NCI-H2107 treated with DMSO at 0.1 percent for 48 hours (cell line): ENCODE data around the gene ZBTB49.

Source experiments
- DNase-seq: peaks from one replicate; lab custom pipeline; 2025; ENCODE audit not compliant: unreplicated experiment; lab: John Stamatoyannopoulos, UW

Gene ZBTB49

GRCh38 chr4:4277531-4277930 is 12.5 kb upstream of the ZBTB49 start:
- DNase-seq, result no peak

- DNase-seq, result no peak
Measured at GRCh38 chr4:4281787-4282186, 8.3 kb upstream of the ZBTB49 start.

DNA sequence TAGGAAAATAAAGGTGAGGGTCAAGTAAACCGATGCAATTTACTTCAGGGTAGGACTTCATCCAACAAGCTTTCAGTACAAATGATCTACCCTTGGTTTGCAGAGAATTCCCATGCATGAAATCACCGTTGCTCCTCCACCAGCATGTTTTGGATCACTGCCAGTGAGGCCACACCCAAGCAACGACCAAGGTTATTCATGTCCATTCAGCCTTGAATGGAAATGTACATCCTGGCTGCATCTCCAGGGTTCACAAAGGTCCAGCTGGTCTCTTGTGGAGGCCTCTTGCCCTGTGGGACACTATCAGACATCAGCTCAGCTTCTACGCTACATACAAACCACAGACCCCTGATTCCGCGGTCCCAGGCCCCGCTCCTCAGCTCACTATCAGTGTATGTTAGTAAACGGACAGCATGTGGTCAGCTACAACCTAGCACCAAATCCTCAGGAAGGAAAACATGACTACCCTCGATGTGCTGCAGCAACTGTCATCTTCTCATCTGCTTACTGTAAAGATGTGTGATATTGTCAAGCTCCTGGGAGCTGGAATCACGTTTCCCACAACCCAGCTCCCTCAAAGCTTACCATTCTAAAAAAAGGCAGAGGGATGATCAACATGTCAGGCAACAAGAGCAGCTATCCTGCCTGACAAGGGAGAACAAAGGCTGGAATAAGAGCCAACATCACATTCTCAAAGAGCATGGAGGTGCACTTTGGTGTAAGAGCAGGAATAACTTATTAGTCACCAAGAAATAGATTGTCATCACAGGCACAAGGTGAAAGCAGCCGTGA is 5.0 kb upstream of the ZBTB49 start:
- DNase-seq, result no peak

DNA sequence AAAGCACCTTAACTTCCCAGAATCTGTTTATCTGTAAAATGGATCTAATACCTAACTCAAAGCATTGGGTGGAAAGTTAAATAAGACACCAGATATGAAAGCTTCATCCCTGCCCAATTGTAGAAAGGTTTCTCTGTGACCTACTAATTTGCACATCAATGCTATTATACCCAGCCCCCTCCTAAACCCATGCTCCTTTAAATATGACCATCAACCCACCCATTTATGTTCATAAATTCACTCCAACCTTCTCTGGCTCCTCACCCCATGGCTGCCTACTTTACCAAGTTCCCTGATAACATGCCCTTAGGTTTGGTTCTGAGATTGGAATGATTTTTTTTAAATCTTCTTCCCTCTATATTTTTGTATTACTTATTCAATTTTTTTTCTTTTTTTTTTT is 2.0 kb upstream of the ZBTB49 start:
- no peak for DNase-seq

DNA sequence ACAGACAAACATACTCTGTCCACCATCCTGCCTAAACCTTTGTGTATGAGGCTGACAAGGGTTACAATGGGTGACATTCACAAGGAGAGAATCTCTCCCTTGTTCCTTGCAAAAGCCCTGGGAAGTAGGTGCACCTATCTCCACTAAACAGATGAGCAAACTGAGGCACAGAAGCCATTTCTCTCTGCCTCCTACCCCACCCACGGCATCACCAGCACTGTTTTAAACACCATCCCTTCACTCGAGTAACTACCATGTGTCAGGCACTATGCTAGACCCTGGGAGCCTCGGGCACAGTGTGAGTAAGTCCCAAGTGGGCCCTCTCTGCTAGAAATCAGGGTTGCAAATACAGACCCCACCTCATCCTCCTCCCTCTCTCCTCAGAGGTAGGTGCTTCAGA is 996 bp upstream of the ZBTB49 start:
- no peak for DNase-seq

DNA sequence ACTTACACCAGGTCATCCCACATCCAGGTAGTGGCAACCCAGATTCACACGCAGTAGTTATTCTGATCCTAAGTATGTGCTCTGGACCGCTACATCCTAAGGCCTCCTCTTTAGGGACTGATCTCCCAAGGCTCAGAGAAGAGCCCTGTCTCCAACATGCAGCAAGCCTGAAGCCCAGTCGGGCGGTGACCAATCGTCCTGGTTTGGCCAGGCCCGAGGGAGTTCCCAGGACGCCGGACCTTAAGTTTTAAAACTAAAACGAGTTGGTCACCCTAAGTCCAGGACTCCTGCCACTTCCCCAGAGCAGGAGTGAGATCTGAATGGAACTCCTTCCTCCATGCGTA is 482 bp upstream of the ZBTB49 start:
- no peak for DNase-seq

GRCh38 chr4:4293279-4293678 is 3.2 kb downstream of the ZBTB49 start:
- DNase-seq, result no peak

GRCh38 chr4:4296283-4296846 is 6.3 kb downstream of the ZBTB49 start:
- no peak for DNase-seq

GRCh38 chr4:4299006-4299405 is 9.0 kb downstream of the ZBTB49 start:
- no peak for DNase-seq

DNA sequence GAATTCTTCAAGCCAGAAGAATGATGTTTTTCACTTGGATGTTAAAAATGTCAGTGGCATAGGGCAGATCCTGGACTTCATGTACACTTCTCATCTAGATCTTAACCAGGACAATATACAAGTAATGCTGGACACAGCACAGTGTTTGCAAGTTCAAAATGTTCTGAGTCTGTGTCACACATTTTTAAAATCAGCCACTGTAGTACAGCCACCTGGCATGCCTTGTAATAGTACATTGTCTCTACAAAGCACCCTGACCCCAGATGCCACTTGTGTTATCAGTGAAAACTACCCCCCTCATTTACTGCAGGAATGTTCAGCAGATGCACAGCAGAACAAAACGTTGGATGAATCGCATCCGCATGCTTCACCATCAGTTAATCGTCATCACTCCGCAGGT is 11.9 kb downstream of the ZBTB49 start:
- no peak for DNase-seq

DNA sequence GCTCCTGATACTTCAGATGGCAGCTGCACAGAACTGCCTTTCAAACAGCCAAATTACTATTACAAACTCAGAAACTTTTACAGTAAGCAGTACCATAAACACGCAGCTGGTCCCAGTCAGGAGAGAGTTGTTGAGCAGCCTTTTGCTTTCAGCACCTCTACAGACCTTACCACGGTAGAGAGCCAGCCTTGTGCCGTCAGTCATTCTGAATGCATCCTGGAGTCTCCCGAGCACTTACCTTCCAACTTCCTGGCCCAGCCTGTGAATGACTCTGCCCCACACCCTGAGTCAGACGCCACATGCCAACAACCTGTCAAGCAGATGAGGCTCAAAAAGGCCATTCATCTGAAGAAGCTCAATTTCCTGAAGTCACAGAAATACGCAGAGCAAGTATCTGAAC is 12.4 kb downstream of the ZBTB49 start:
- DNase-seq, result no peak

- DNase-seq, result no peak
Measured at GRCh38 chr4:4306920-4307319, 16.9 kb downstream of the ZBTB49 start.

- no peak for DNase-seq
Measured at GRCh38 chr4:4308800-4309441, 18.9 kb downstream of the ZBTB49 start.

- no peak for DNase-seq
Measured at GRCh38 chr4:4311193-4311592, 21.1 kb downstream of the ZBTB49 start.

- DNase-seq, result no peak
Measured at GRCh38 chr4:4315461-4316149, 25.6 kb downstream of the ZBTB49 start.

GRCh38 chr4:4316150-4316495 is 26.1 kb downstream of the ZBTB49 start:
- no peak for DNase-seq

DNA sequence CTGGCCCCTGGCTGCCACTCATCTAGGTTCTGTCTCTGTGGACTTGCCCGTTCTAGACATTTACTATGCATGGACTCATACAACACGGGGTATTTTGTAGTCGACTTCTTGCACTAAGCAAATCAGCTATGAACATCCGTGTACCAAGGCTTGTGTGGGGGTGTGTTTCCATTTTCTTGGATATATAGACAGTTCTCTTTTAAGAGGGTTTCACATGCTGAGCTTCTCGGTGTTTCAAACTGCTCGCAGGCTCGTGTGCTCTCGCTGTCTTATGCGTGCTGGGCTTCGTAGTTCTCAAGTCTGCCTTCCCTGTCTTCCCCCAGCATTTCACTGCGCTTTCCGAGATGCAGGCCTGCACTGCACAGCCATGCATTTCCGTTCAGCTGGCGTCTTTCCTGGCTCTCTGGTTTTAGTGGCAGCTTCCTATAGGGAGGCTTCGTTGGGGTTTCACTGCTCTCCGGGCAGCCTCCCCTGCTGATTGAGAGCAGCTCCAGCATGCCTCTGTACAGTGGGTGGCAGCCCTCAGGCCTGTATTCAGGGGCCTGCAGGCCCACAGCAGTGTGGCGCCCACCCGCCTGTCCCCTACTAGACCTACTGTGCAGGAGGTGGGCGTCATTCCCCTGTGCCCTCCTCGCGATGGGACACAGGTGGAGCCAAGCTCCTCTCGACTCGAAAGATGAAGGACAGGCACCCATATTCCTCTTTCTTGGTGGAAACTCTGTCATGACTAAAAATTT is 27.6 kb downstream of the ZBTB49 start:
- no peak for DNase-seq

- DNase-seq, result no peak
Measured at GRCh38 chr4:4320528-4320927, 30.5 kb downstream of the ZBTB49 start.

GRCh38 chr4:4320951-4321714 is 31.1 kb downstream of the ZBTB49 start:
- DNase-seq, result no peak

DNA sequence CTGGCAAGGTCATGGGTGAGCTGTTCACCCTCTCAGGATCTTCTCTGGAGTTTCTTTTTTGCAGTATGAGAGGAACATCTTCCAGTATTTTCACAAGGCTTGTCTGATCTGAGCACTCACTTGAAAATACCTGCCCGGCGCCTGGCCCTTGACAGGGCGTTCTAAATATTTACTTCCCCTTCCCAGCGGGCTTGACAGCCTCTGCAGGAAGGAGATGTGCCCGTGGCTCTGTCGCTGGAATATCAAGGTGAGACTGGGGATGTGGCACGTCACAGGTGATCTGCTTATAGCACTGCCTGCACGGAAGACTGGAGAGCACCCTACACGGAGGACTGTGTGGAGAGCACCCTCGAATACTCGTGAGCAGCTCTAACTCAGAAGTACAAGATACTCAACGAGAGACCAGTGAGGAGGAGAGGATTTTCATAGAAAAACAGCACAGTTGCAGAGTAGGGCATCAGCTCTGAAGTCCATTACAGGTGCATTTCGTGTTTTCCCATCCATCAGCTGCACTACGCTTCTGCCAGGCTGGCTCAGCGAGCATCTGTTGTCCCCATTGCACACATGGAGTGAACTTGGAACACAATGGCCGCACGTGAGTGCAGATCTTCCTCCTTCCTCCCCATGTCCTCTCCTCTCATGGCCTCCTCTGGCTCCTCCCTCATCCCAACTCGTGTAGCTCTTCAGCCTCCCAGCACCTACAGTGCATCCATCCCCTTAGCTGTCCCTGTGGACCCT is 32.1 kb downstream of the ZBTB49 start:
- no peak for DNase-seq
